ENCODE data around the gene CFAP74.

DNA sequence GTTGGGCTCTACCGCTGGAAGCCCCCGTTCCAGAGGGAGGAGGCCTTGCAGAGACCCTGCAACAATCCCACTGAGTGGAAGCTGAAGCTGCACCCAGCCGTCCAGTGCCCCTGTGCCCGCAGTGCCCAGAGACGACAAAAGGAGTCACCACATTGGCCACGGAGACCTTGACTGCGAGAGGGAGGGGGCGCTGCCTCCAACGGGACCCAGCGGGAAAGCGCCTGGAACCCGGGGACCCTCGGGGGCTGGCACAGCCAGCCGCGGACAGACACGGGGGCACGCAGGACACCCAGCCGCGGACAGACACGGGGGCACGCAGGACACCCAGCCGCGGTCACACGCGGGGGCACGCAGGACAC, 22.5 kb downstream of the CFAP74 start:
- TF ChIP-seq, protein P1, sequence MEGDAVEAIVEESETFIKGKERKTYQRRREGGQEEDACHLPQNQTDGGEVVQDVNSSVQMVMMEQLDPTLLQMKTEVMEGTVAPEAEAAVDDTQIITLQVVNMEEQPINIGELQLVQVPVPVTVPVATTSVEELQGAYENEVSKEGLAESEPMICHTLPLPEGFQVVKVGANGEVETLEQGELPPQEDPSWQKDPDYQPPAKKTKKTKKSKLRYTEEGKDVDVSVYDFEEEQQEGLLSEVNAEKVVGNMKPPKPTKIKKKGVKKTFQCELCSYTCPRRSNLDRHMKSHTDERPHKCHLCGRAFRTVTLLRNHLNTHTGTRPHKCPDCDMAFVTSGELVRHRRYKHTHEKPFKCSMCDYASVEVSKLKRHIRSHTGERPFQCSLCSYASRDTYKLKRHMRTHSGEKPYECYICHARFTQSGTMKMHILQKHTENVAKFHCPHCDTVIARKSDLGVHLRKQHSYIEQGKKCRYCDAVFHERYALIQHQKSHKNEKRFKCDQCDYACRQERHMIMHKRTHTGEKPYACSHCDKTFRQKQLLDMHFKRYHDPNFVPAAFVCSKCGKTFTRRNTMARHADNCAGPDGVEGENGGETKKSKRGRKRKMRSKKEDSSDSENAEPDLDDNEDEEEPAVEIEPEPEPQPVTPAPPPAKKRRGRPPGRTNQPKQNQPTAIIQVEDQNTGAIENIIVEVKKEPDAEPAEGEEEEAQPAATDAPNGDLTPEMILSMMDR (IDR thresholded peaks at IDR 0.05), result no peak
- TF ChIP-seq POLR2A (IDR thresholded peaks at IDR 0.05), result no peak

Measured in sigmoid colon (tissue), 3 donors.